Ovary (tissue), 9 donors: ENCODE measurements around the gene GPC6. TPM values are rescaled to one million over a fixed set of nuclear protein-coding genes. Genes with fewer than 3 reads are reported as not detected.

Experiments
- DNase-seq, 5 donors: peaks; one replicate each; pipeline ENCODE4 v3.0.0-alpha.2; 2019 to 2020
- H3K27ac ChIP-seq, 2 donors: fragments of 200-600 bp; one replicate each; pipeline versions ENCODE4 v1.5.1 to v1.8.0; 2019 to 2022
- H3K27me3 ChIP-seq: fragments of 200-600 bp; one replicate; pipeline ENCODE4 v1.8.0; 2022
- H3K36me3 ChIP-seq: fragments of 200-600 bp; sonication (generic); one replicate; pipeline ENCODE4 v1.5.1; 2019
- H3K4me1 ChIP-seq: one replicate; pipeline ENCODE4 v1.8.1; 2013; ENCODE audit warnings: mild to moderate bottlenecking, moderate library complexity; ENCODE audit not compliant: insufficient read depth
- H3K4me3 ChIP-seq: fragments of 200-600 bp; sonication (generic); one replicate; pipeline ENCODE4 v1.5.1; 2017
- H3K9me3 ChIP-seq, 2 donors: fragments of 200-600 bp in 1 of 2; sonication (generic) in 1 of 2; one replicate each; pipeline versions ENCODE4 v1.5.1 to v1.8.1; 2013 to 2019; ENCODE audit warnings: mild to moderate bottlenecking in 1 of 2, moderate library complexity in 1 of 2
- EP300 ChIP-seq: sonication (generic); formaldehyde crosslinking; IDR thresholded peaks from one replicate; pipeline ENCODE4 v1.6.1; 2017; ENCODE audit warnings: antibody characterized with exemption
- POLR2A ChIP-seq: fragments of 450-650 bp; IDR thresholded peaks from one replicate; pipeline ENCODE4 v1.6.1; 2017; ENCODE audit warnings: antibody characterized with exemption, mild to moderate bottlenecking, moderate library complexity
- WGBS, 3 donors: extraction: QIAGEN DNeasy Blood & Tissue Kit in 1 of 3; methylation state at CpG; one replicate each; pipeline versions ENCODE4 v1.1.5 to v1.1.7; 2013 to 2017; 5-methylcytosine and 5-hydroxymethylcytosine counted together
- intact Hi-C, 4 donors: fragments of 100-400 bp; cut with DNase I; formaldehyde crosslinking; loops; one replicate each; pipeline versions ENCODE4 v1.11.0 to v1.15.1; 2022 to 2023
- polyA plus RNA-seq, 2 donors: library from polyadenylated mRNA; stranded (reverse); fragments of 200-250 nt in 1 of 2; fragments of 350-450 nt in 1 of 2; fragmentation: Illumina TruSeq in 1 of 2; extraction: RNeasy Lipid Tissue Mini Kit (QIAGEN cat#74804) in 1 of 2; gene quantifications; one replicate each; pipeline ENCODE4 v1.2.3, GENCODE V29; 2013 to 2014
- total RNA-seq, 7 donors: library from RNA; depleted of rRNA in 2 of 7; stranded (reverse); fragments of >200 nt in 2 of 7; fragmentation: NEBNext Ultra II Directional in 3 of 7; extraction: Animal tissue kit (Norgen Biotek cat#: 25700) in 3 of 7; gene quantifications; one replicate each; pipeline versions ENCODE4 v1.1.0 to v1.2.4, GENCODE V29; 2016 to 2023
- TF ChIP-seq, protein P1 (sequence below), 3 donors: fragments of 450-650 bp in 2 of 3; fragments of 200-600 bp in 1 of 3; IDR thresholded peaks; one replicate each; pipeline versions ENCODE4 v1.5.1 to v1.8.0; 2016 to 2022; ENCODE audit warnings: antibody characterized with exemption in 3 of 3, mild to moderate bottlenecking in 1 of 3
- donor health status: DM: no; HTN: no; CAD: no; lungs with moderate emphysema.
- donor health status: DM: no; HTN: no; CAD: no.
- donor health status: Bipolar disorder and iron deficiency.
- donor health status: DM: yes; HTN: yes; CAD: no.
- donor health status: DM: no; HTN: no; CAD: no.
- donor health status: DM: yes; HTN: yes; CAD: no.

The GPC6 gene
- total and polyA plus RNA-seq, 9 donors = 4.3 to 22.3 (median 17.9) TPM

DNA sequence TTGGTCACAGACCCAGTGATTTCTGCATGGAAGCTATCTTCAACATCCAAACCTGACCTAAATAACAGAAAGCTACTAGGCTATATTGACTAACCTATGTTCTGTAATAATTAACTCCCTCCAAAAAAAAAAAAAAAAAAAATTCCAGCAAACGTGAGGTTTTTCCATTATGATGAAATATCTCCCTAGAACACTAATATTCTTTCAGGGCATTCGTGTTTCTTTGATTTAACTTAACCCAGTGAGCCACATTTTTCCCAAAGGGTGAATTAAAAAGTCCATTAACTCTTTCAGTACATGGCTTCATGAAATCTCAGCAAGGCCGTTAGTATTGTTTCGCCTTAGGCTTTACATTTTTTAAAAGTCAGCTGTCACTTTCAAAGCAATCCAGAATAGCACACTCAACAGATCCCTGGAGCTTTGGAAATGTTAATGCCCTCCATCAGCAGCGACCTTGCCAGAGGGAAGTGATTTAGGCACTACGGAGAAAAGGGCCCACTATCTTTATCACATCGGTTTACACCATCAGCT lies 1077.1 kb downstream of the GPC6 start:
- DNase-seq = no peak
- H3K27ac ChIP-seq = no peak overlapping the region
- WGBS, 3 donors = 71 to 74% (median 73%) methylated on average over 7 of the region's 7 CpGs
- no peak overlapping the region for H3K4me3 ChIP-seq
- peaks cover 2% of the 10 kb centered on the region for H3K4me1 ChIP-seq
- no peaks in the 10 kb centered on the region for H3K27me3 ChIP-seq
- H3K9me3 ChIP-seq = no peaks in the 10 kb centered on the region
- intact Hi-C loops = no loop called here
- TF ChIP-seq POLR2A (no peak), EP300 (no peak)
- TF ChIP-seq, protein P1, sequence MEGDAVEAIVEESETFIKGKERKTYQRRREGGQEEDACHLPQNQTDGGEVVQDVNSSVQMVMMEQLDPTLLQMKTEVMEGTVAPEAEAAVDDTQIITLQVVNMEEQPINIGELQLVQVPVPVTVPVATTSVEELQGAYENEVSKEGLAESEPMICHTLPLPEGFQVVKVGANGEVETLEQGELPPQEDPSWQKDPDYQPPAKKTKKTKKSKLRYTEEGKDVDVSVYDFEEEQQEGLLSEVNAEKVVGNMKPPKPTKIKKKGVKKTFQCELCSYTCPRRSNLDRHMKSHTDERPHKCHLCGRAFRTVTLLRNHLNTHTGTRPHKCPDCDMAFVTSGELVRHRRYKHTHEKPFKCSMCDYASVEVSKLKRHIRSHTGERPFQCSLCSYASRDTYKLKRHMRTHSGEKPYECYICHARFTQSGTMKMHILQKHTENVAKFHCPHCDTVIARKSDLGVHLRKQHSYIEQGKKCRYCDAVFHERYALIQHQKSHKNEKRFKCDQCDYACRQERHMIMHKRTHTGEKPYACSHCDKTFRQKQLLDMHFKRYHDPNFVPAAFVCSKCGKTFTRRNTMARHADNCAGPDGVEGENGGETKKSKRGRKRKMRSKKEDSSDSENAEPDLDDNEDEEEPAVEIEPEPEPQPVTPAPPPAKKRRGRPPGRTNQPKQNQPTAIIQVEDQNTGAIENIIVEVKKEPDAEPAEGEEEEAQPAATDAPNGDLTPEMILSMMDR (IDR thresholded peaks at IDR 0.05) = no peak
- H3K36me3 ChIP-seq = no peaks in the 10 kb centered on the region

GRCh38 chr13:94305033-94305432 lies 1078.4 kb downstream of the GPC6 start:
- 59 to 63% (median 61%) methylated on average over 2 of the region's 2 CpGs for WGBS, 3 donors
- no peak for DNase-seq
- intact Hi-C loops = no loop called here
- no peak for TF ChIP-seq POLR2A
- TF ChIP-seq EP300 = no peak
- TF ChIP-seq, protein P1 (IDR thresholded peaks at IDR 0.05) = no peak
- Histone ChIP-seq H3K36me3 (no peaks in the 10 kb centered on the region), H3K4me1 (peaks cover 2% of the 10 kb centered on the region), H3K9me3 (no peaks in the 10 kb centered on the region), H3K4me3 (no peak overlapping the region), H3K27me3 (no peaks in the 10 kb centered on the region), H3K27ac (no peak overlapping the region)

GRCh38 chr13:94305463-94305862 lies 1078.9 kb downstream of the GPC6 start:
- Histone ChIP-seq H3K36me3 (no peaks in the 10 kb centered on the region), H3K4me1 (peaks cover 2% of the 10 kb centered on the region), H3K9me3 (no peaks in the 10 kb centered on the region), H3K4me3 (no peak overlapping the region), H3K27ac (no peak overlapping the region), H3K27me3 (no peaks in the 10 kb centered on the region)
- TF ChIP-seq, protein P1 (IDR thresholded peaks at IDR 0.05) = no peak
- TF ChIP-seq EP300 = no peak
- TF ChIP-seq POLR2A = no peak
- 20 to 35% (median 27%) methylated on average over 1 of the region's 1 CpG for WGBS, 3 donors
- intact Hi-C loops = no loop called here
- DNase-seq = peak in 1 of 5 donors; percentile 54

- H3K36me3 ChIP-seq = no peaks in the 10 kb centered on the region
- no peaks in the 10 kb centered on the region for H3K9me3 ChIP-seq
- H3K4me3 ChIP-seq = no peak overlapping the region
- WGBS, 3 donors = 17 to 45% (median 19%) methylated on average over 4 of the region's 4 CpGs
- DNase-seq = no peak
- TF ChIP-seq, protein P1 (IDR thresholded peaks at IDR 0.05) = no peak
- TF ChIP-seq EP300 (no peak), POLR2A (no peak)
- intact Hi-C loops = no loop called here
- H3K27ac ChIP-seq = no peak overlapping the region
- no peaks in the 10 kb centered on the region for H3K27me3 ChIP-seq
- peaks cover 2% of the 10 kb centered on the region for H3K4me1 ChIP-seq
These were observed 1079.3 kb downstream of the GPC6 start for GRCh38 chr13:94305934-94306333.
